ENCODE measurements around the gene NXPH4.

The NXPH4 gene

DNA sequence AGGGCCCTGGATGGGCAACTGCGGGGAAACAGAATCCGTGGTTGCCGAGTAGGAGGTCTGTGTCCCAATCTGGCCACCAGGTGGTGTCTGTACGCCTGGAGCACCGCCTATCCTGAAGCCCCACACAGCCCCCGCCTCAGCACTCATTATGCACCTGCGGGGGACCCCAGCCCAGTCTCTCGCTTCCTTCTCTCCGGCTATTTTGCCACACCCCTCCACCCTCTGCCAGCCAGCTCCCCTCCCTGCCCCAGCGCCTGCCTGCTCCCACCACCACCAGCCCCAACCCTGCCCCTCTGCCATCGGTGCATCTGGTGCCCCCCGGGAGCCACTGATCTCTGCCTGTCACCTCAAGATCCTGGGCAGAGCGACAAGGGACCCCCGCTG, 2.2 kb upstream of the NXPH4 start:
- no peak overlapping the region for H3K27ac ChIP-seq
- peaks cover 11% of the 10 kb centered on the region for H3K27me3 ChIP-seq (ENCODE audit: control insufficient read depth, insufficient read depth, low read length)
- H3K9me3 ChIP-seq (ENCODE audit: control insufficient read depth, low read length), result no peaks in the 10 kb centered on the region
- no peaks in the 10 kb centered on the region for H3K36me3 ChIP-seq (ENCODE audit: control insufficient read depth, insufficient read depth, low read length)
- peaks cover 7% of the 10 kb centered on the region for H3K4me1 ChIP-seq
- TF ChIP-seq, protein P1, sequence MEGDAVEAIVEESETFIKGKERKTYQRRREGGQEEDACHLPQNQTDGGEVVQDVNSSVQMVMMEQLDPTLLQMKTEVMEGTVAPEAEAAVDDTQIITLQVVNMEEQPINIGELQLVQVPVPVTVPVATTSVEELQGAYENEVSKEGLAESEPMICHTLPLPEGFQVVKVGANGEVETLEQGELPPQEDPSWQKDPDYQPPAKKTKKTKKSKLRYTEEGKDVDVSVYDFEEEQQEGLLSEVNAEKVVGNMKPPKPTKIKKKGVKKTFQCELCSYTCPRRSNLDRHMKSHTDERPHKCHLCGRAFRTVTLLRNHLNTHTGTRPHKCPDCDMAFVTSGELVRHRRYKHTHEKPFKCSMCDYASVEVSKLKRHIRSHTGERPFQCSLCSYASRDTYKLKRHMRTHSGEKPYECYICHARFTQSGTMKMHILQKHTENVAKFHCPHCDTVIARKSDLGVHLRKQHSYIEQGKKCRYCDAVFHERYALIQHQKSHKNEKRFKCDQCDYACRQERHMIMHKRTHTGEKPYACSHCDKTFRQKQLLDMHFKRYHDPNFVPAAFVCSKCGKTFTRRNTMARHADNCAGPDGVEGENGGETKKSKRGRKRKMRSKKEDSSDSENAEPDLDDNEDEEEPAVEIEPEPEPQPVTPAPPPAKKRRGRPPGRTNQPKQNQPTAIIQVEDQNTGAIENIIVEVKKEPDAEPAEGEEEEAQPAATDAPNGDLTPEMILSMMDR (IDR thresholded peaks at IDR 0.05), result peak; percentile 64
- no peak overlapping the region for H3K9ac ChIP-seq
- no peak overlapping the region for H3K4me2 ChIP-seq (ENCODE audit: low read length)
- no peak overlapping the region for H3K4me3 ChIP-seq (ENCODE audit: low read depth, low read length)
- no peak overlapping the region for H2AFZ ChIP-seq
- no peaks in the 10 kb centered on the region for H3K79me2 ChIP-seq

DNA sequence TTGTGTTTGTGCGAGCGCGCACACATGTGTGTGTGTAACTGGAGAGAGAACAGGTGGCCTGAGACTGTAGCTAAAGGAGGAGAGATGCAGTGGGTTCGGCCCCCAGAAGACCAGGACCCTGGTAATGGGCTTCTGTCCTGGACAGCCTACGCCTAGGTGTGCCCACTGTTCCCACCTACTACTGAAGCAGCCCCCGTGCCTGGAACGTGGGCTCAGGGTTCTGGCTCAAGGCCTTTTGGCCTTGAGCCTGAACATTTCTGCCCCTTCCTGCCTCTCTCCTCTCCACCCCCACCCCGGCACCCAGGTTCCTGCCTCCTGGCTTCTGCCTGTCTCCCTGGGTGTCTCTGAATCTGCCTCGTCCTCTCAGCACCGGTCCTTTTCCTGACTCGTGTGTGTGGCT, 1.5 kb upstream of the NXPH4 start:
- Histone ChIP-seq H3K9ac (no peak overlapping the region), H3K27me3 (ENCODE audit: control insufficient read depth, insufficient read depth, low read length) (peaks cover 13% of the 10 kb centered on the region), H3K79me2 (no peaks in the 10 kb centered on the region), H3K27ac (no peak overlapping the region), H3K4me2 (ENCODE audit: low read length) (no peak overlapping the region), H3K9me3 (ENCODE audit: control insufficient read depth, low read length) (no peaks in the 10 kb centered on the region), H3K4me3 (ENCODE audit: low read depth, low read length) (no peak overlapping the region), H3K4me1 (peaks cover 7% of the 10 kb centered on the region), H3K36me3 (ENCODE audit: control insufficient read depth, insufficient read depth, low read length) (no peaks in the 10 kb centered on the region), H2AFZ (no peak overlapping the region)
- TF ChIP-seq, protein P1 (IDR thresholded peaks at IDR 0.05), result no peak

DNA sequence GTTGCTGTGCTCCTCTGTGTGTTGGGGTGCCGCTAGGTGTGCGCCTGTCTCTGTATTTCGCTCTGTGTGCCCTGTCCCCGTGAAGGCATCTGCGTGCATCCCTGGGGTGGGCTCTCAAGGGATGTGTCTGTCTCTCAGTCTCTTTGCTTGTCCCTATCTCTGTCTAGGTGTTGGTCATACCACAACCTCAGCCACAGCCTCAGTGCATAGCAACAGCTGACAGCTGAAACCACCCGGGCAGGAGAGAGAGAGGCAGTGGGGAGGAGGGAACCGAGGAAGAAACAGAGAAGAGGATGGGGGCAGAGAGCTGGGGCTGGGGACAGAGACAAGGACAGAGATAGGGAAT, 953 bp upstream of the NXPH4 start:
- Histone ChIP-seq H3K27ac (no peak overlapping the region), H3K79me2 (no peaks in the 10 kb centered on the region), H3K27me3 (ENCODE audit: control insufficient read depth, insufficient read depth, low read length) (peaks cover 13% of the 10 kb centered on the region), H3K9ac (no peak overlapping the region), H3K36me3 (ENCODE audit: control insufficient read depth, insufficient read depth, low read length) (no peaks in the 10 kb centered on the region), H3K4me3 (ENCODE audit: low read depth, low read length) (no peak overlapping the region), H2AFZ (no peak overlapping the region), H3K4me2 (ENCODE audit: low read length) (peak overlapping the region; percentile 45), H3K9me3 (ENCODE audit: control insufficient read depth, low read length) (no peaks in the 10 kb centered on the region), H3K4me1 (peaks cover 7% of the 10 kb centered on the region)
- TF ChIP-seq, protein P1 (IDR thresholded peaks at IDR 0.05), result no peak

DNA sequence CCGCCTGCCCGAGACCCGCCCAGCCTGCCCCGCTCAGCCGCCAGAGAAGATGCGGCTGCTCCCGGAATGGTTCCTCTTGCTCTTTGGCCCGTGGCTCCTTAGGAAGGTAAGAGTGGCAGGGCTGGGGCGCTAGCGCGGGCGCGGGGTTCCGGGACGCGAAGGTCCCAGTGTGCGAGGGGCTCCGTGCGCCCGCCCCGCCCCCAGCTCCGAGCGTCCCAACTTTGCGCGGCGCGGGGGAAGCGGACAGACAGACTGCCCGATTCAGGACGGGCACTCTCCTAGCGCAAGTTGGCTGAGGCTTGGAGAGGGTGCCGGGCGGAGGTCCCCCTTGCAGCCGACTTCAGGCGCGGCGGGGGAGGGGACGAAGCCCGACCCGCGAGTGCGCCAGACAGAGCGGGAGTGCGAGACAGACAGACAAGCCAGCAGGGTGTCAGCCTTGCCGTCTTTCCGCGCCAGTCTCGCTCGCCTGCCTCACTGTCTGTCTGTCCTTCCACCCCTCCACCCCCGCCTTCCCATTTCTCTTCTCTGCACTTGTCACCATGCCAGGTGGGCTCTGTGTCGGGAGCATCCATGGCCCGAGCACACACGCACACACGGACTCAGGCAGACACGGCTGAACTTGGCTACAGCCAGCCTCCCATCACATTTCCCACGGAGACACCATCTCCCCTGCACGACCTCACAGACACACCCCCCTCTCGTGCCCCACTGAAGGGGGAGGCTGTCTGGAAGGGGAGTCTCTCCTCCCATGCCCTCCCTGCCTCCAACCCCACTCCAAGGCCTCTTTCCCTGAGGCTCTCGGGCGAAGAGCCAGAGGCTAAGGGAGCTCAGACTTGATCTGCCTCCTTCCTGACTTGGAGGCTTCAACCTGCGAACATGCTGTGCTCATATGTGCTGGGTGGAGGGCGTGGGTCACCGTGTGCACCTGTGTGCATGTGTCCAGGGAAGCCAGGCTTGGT, 606 bp downstream of the NXPH4 start:
- Histone ChIP-seq H3K4me1 (peaks cover 7% of the 10 kb centered on the region), H3K4me2 (ENCODE audit: low read length) (peak overlapping the region; percentile 67), H3K27ac (no peak overlapping the region), H2AFZ (peak overlapping the region; percentile 51), H3K4me3 (ENCODE audit: low read depth, low read length) (peak overlapping the region; percentile 13), H3K36me3 (ENCODE audit: control insufficient read depth, insufficient read depth, low read length) (no peaks in the 10 kb centered on the region), H3K9ac (no peak overlapping the region), H3K27me3 (ENCODE audit: control insufficient read depth, insufficient read depth, low read length) (peaks cover 13% of the 10 kb centered on the region), H3K79me2 (no peaks in the 10 kb centered on the region), H3K9me3 (ENCODE audit: control insufficient read depth, low read length) (no peaks in the 10 kb centered on the region)
- TF ChIP-seq, protein P1 (IDR thresholded peaks at IDR 0.05), result no peak

All from parathyroid adenoma (tissue), 2 donors.